ENCODE results near the gene SENP5.

The SENP5 gene

DNA sequence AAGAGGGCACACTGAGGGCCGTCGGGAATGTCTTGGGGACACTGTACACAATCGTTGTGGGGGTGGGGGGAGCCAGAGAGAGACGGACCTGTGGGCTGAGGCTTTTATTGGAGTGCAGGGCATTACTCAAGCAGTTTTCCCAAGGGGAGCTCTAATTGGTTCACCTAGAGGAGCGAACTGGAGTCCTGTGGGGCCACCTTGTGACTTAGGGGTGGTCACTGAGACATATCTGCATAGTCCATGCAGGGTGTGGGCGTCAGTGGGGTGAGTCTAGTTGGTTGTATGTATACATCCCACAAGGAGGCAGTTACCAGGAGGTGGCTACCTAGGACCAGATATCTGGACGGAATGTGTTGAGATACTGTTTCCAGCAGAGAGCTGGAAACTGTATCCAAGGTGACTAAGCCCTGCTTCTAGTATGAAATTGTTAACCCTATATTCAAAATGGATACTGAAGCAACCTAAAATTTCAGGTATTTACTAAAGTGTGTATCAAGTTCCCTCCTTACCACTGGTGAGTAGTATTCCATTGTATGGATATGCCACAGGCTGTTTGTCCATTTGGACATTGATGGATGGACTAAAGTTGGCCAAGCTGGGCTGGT is 103.5 kb downstream of the SENP5 start:
- TF ChIP-seq, protein P1, sequence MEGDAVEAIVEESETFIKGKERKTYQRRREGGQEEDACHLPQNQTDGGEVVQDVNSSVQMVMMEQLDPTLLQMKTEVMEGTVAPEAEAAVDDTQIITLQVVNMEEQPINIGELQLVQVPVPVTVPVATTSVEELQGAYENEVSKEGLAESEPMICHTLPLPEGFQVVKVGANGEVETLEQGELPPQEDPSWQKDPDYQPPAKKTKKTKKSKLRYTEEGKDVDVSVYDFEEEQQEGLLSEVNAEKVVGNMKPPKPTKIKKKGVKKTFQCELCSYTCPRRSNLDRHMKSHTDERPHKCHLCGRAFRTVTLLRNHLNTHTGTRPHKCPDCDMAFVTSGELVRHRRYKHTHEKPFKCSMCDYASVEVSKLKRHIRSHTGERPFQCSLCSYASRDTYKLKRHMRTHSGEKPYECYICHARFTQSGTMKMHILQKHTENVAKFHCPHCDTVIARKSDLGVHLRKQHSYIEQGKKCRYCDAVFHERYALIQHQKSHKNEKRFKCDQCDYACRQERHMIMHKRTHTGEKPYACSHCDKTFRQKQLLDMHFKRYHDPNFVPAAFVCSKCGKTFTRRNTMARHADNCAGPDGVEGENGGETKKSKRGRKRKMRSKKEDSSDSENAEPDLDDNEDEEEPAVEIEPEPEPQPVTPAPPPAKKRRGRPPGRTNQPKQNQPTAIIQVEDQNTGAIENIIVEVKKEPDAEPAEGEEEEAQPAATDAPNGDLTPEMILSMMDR (IDR thresholded peaks at IDR 0.05; ENCODE audit: borderline replicate concordance, control extremely low read depth, extremely low read depth, insufficient read depth, missing control alignments): no peak
- in situ Hi-C loops (cut with MboI; ENCODE audit: low sequenced_read_pairs, unreplicated experiment): loop anchor here (10.0 kb wide), 1 partner anchor 126 kb away; no protein-coding TSS in a partner anchor
- DNase-seq (ENCODE audit: low spot score): no peak

DNA sequence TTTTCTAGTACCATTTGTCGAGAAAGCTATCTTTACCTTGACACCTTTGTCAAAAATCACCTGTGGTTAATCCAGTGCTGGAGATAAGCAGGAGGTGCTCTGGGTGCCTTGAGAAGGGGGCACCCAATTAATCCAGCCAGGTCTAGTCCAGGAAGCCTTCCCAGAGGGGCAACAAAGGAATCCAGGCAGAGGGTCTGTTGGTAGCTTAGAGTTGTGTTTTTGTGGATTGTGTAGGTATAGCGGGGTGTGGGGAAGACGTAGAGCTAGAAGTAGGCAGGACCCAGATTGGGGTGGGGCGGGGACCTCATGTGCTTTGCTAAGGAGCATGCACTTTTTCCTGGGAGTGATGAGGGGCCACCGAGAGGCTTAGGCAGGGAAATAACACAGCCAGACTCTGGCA is 106.9 kb downstream of the SENP5 start:
- in situ Hi-C loops (cut with MboI; ENCODE audit: low sequenced_read_pairs, unreplicated experiment): loop anchor here (10.0 to 25.0 kb wide), 2 partner anchors 130 to 538 kb away; no protein-coding TSS in a partner anchor
- TF ChIP-seq, protein P1 (IDR thresholded peaks at IDR 0.05; ENCODE audit: borderline replicate concordance, control extremely low read depth, extremely low read depth, insufficient read depth, missing control alignments): no peak
- no peak for DNase-seq (ENCODE audit: low spot score)

DNA sequence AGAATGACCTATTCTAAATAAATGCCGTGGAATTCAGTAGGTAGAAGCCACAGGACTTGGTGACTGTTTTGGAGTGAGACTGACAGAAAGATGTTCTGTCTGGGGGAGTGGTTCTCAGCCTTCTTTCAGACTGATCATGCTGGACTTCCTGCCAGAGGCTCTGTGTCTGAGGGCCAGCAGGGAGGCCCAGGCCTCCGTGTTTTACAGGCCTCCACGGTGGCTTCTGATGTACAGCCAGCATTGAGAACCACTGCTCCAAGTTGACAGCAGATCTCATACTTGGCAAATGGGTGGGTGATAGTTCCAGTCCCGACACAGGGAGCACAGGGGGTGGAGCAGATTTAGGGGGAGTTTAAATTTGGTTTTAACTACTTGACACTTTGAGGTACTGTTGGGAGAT is 107.6 kb downstream of the SENP5 start:
- TF ChIP-seq, protein P1 (IDR thresholded peaks at IDR 0.05; ENCODE audit: borderline replicate concordance, control extremely low read depth, extremely low read depth, insufficient read depth, missing control alignments): no peak
- DNase-seq (ENCODE audit: low spot score): no peak
- in situ Hi-C loops (cut with MboI; ENCODE audit: low sequenced_read_pairs, unreplicated experiment): loop anchor here (10.0 to 25.0 kb wide), 2 partner anchors 131 to 537 kb away; no protein-coding TSS in a partner anchor

DNA sequence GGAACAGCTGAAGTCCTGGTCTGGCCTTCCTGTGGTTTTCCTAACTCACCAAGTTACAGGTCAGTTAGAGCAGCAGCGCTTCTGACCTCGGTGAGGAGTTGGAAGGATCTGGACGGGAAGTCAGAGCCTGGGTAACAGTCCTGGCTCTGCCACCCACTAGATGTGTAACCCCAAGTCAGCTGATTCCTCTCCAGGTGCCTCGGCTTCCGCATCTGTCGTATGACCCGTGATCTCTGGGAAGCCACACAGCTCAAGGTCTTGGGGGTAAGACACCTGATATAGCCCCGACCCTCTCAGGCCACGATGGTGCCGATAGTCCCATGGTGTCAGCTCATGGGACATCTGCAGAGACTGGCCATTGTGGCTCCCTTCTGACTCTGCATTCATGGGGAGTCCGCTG is 109.2 kb downstream of the SENP5 start:
- TF ChIP-seq, protein P1 (IDR thresholded peaks at IDR 0.05; ENCODE audit: borderline replicate concordance, control extremely low read depth, extremely low read depth, insufficient read depth, missing control alignments): no peak
- in situ Hi-C loops (cut with MboI; ENCODE audit: low sequenced_read_pairs, unreplicated experiment): loop anchor here (10.0 to 25.0 kb wide), 2 partner anchors 132 to 535 kb away; no protein-coding TSS in a partner anchor
- DNase-seq (ENCODE audit: low spot score): no peak

DNA sequence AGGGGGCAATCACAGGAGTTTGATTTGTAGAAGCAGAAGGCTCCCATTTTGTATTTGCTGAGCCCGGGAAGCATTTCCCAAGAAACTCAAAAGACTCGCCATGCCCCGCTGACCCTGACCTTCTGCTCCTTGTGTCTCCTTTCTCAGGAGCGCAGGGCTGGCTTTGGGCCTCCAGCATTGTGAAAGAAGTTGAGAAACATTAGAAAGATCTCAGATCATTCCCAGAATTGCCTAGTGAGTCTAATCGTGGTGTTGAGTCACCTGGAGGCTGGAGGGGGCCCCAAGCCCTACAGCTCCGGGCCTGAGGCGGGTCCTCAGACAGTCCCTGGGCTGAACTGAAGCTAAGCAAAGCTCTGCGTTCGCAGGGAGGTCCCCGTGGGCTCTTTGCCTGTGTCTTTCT is 111.8 kb downstream of the SENP5 start:
- DNase-seq (ENCODE audit: low spot score): no peak
- in situ Hi-C loops (cut with MboI; ENCODE audit: low sequenced_read_pairs, unreplicated experiment): loop anchor here (10.0 to 25.0 kb wide), 2 partner anchors 135 to 533 kb away; no protein-coding TSS in a partner anchor
- TF ChIP-seq, protein P1 (IDR thresholded peaks at IDR 0.05; ENCODE audit: borderline replicate concordance, control extremely low read depth, extremely low read depth, insufficient read depth, missing control alignments): no peak

DNA sequence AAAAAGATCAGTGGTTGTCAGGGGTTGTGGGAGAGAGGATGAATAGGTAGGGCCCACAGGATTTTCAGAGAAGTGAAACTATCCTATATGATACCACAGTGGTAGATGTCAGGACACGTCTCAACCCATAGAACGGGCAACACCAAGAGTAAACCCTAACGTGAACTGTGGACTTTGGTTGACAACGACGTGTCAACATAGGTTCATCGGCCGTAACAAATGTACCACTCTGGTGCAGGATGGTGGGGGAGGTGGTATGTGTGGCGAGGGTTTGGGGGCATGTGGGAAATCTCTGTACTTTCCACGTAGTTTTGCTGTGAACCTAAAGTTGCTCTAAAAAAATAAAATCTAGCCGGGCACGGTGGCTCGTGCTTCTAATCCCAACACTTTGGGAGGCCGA is 113.9 kb downstream of the SENP5 start:
- no peak for DNase-seq (ENCODE audit: low spot score)
- TF ChIP-seq, protein P1 (IDR thresholded peaks at IDR 0.05; ENCODE audit: borderline replicate concordance, control extremely low read depth, extremely low read depth, insufficient read depth, missing control alignments): no peak
- in situ Hi-C loops (cut with MboI; ENCODE audit: low sequenced_read_pairs, unreplicated experiment): loop anchor here (25.0 kb wide), 1 partner anchor 531 kb away; no protein-coding TSS in a partner anchor

Data from GM13976 (cell line).